ENCODE data around the gene DGKD. TPM values are rescaled to one million over a fixed set of nuclear protein-coding genes. Genes with fewer than 3 reads are reported as not detected.

Gene DGKD
- total and polyA plus RNA-seq, 2 donors (not counting 1 experiment from before 2014, with no cell fraction given), result 224 to 396 TPM

DNA sequence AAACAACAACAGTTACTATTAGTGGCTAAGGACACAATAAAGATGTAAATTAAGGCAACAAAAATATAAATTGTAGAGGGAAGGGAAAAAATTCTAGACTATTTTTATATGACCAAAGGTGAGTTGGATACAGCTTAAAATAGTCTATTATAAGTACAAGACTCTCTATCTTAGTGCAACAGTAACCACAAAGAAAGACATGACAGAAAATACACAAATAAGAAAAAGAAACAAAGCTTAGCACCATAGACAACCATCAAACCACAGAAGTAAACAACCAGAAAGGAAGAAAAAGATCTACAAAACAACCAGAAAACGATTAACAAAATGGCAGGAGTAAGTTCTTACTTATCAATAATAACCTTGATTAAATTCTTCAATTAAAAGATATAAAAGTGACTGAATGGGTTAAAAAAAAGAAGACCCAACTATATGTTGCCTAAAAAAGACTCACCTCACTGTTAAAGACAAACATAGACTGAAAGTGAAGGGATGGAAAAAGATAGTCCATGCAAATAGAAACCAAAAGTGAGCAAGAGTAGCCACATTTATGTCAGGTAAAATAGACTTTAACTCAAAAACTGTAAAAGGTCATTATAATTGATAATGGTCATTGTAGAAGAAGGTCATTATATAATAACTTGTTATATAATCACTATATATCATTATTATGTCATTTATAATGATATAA is 149.8 kb downstream of the DGKD start:
- H2AFZ ChIP-seq (ENCODE audit: insufficient read depth, low read depth, low read length, poor library complexity, severe bottlenecking), result no peak overlapping the region
- DNase-seq, result no peak
- no peak overlapping the region for H3K4me3 ChIP-seq (ENCODE audit: control extremely low read depth in 1 of 5, extremely low read depth in 1 of 5, insufficient read depth in 1 of 5, low read depth in 2 of 5, low read length in 4 of 5)
- Mint-ChIP-seq H3K27ac (no peak overlapping the region), H3K4me1 (peaks cover 10% of the 10 kb centered on the region), H3K9me3 (ENCODE audit: insufficient read depth) (peaks cover 18% of the 10 kb centered on the region), H3K27me3 (no peaks in the 10 kb centered on the region), H3K4me3 (no peak overlapping the region)
- peaks cover 8 to 24% (median 10%) of the 10 kb centered on the region in 3 donors for H3K9me3 ChIP-seq (ENCODE audit: control extremely low read depth in 1 of 3, control insufficient read depth in 2 of 3, insufficient read depth in 1 of 3, low read length in 2 of 3)
- no CpG with 5 or more reads among the region's 1 CpG for WGBS (ENCODE audit: insufficient coverage)
- no peaks in the 10 kb centered on the region for H3K4me1 ChIP-seq (ENCODE audit: control insufficient read depth in 2 of 2, insufficient read depth in 2 of 2, low read length in 2 of 2)
- intact Hi-C loops (cut with micrococcal nuclease), result loop anchor here (2.0 kb wide), 1 partner anchor 19 kb away; no protein-coding TSS in a partner anchor
- no peaks in the 10 kb centered on the region for H3K79me2 ChIP-seq (ENCODE audit: control insufficient read depth, insufficient read depth, low read length)
- H3K27me3 ChIP-seq (replicated peaks in 1 of 4; ENCODE audit: control extremely low read depth in 1 of 4, control insufficient read depth in 3 of 4, insufficient read depth in 4 of 4, low read length in 3 of 4), result no peaks in the 10 kb centered on the region
- no peak overlapping the region for H3K4me2 ChIP-seq (replicated peaks; ENCODE audit: low read depth, low read length, poor library complexity, severe bottlenecking)
- no peak for ATAC-seq (ENCODE audit: low read depth)
- ChIA-PET CTCF (interaction anchor here (0.6 kb wide), 1 partner anchor 61 kb away, joined by 3 read pairs; no protein-coding TSS in a partner anchor), POLR2A (no interaction called here)
- no peaks in the 10 kb centered on the region for H4K20me1 ChIP-seq (ENCODE audit: control insufficient read depth, insufficient read depth, low read length, poor library complexity, severe bottlenecking)
- no peak for TF ChIP-seq EZH2 (IDR thresholded peaks at IDR 0.05; ENCODE audit: borderline replicate concordance, insufficient read depth, low read depth, low read length, poor library complexity, severe bottlenecking)
- no peak for TF ChIP-seq CTCF (IDR thresholded peaks at IDR 0.05)
- no peak overlapping the region for H3K9ac ChIP-seq (ENCODE audit: low read length)
- no peak overlapping the region for H3K27ac ChIP-seq (ENCODE audit: low read length in 2 of 2)
- H3K36me3 ChIP-seq (replicated peaks in 1 of 2; ENCODE audit: control extremely low read depth in 1 of 2, control insufficient read depth in 1 of 2, extremely low read depth in 1 of 2, insufficient read depth in 2 of 2, low read length in 1 of 2), result peaks cover 0 to 3% of the 10 kb centered on the region in 2 experiments

GRCh38 chr2:233513953-233514655 is 159.8 kb downstream of the DGKD start:
- H3K4me1 Mint-ChIP-seq, result peaks cover 57% of the 10 kb centered on the region
- Histone ChIP-seq H3K4me3 (ENCODE audit: control extremely low read depth in 1 of 5, extremely low read depth in 1 of 5, insufficient read depth in 1 of 5, low read depth in 2 of 5, low read length in 4 of 5) (no peak overlapping the region), H2AFZ (ENCODE audit: insufficient read depth, low read depth, low read length, poor library complexity, severe bottlenecking) (no peak overlapping the region), H3K79me2 (ENCODE audit: control insufficient read depth, insufficient read depth, low read length) (no peaks in the 10 kb centered on the region), H3K27ac (ENCODE audit: low read length in 2 of 2) (peak overlapping the region; percentile 64 to 70), H3K9me3 (ENCODE audit: control extremely low read depth in 1 of 3, control insufficient read depth in 2 of 3, insufficient read depth in 1 of 3, low read length in 2 of 3) (no peaks in the 10 kb centered on the region), H3K27me3 (replicated peaks in 1 of 4; ENCODE audit: control extremely low read depth in 1 of 4, control insufficient read depth in 3 of 4, insufficient read depth in 4 of 4, low read length in 3 of 4) (no peaks in the 10 kb centered on the region), H3K36me3 (replicated peaks in 1 of 2; ENCODE audit: control extremely low read depth in 1 of 2, control insufficient read depth in 1 of 2, extremely low read depth in 1 of 2, insufficient read depth in 2 of 2, low read length in 1 of 2) (no peaks in the 10 kb centered on the region), H3K4me2 (replicated peaks; ENCODE audit: low read depth, low read length, poor library complexity, severe bottlenecking) (peak overlapping the region; percentile 60), H4K20me1 (ENCODE audit: control insufficient read depth, insufficient read depth, low read length, poor library complexity, severe bottlenecking) (no peaks in the 10 kb centered on the region), H3K4me1 (ENCODE audit: control insufficient read depth in 2 of 2, insufficient read depth in 2 of 2, low read length in 2 of 2) (peaks cover 36 to 52% of the 10 kb centered on the region in 2 donors), H3K9ac (ENCODE audit: low read length) (no peak overlapping the region)
- no peak for TF ChIP-seq CTCF (IDR thresholded peaks at IDR 0.05)
- TF ChIP-seq EZH2 (IDR thresholded peaks at IDR 0.05; ENCODE audit: borderline replicate concordance, insufficient read depth, low read depth, low read length, poor library complexity, severe bottlenecking), result no peak
- H3K27ac Mint-ChIP-seq, result peak overlapping the region; percentile 86
- ATAC-seq (ENCODE audit: low read depth), result peak; percentile 51
- no peaks in the 10 kb centered on the region for H3K27me3 Mint-ChIP-seq
- CTCF ChIA-PET, result interaction anchor here (1.2 to 1.5 kb wide), 2 partner anchors 10 to 110 kb away, joined by 4 read pairs; no protein-coding TSS in a partner anchor
- peak; percentile 59 for DNase-seq
- POLR2A ChIA-PET, result no interaction called here
- H3K4me3 Mint-ChIP-seq, result peak overlapping the region; percentile 37
- peaks cover 3% of the 10 kb centered on the region for H3K9me3 Mint-ChIP-seq (ENCODE audit: insufficient read depth)
- intact Hi-C loops (cut with micrococcal nuclease), result no loop called here
- 62% methylated on average over 3 of the region's 7 CpGs for WGBS (ENCODE audit: insufficient coverage)
